ENCODE measurements around the gene COL23A1.

Gene COL23A1

DNA sequence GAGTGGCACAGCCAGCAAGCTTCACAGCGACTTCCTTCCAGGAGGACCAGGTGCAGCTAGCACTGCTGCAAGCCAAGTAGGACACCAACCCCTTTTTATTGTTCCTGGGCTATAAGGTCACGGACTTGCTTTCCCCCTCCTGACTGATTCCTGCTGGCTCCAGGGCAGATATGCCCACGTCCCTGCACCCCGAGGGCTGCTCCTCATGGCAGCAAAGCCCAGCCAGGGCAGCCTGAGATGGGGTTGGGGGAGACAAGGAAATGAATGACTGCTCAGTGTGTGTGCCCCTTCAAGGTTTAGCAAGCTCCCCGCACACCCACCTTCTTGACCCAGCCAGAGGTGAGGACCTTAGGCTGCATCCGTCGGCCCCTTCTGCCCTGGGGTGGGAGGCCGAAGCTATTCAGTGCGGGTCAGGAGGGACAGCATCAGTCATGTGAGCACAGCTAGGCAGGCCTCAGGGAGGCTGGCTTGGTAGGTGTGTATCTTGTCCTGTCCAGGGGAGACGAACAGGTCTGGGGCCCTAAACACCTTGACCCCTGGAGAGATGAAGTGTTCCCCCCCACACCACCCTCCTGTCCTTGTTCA lies 221.4 kb downstream of the COL23A1 start:
- DNase-seq (ENCODE audit: extremely low read depth in 1 of 2, low read depth in 1 of 2) = no peak

DNA sequence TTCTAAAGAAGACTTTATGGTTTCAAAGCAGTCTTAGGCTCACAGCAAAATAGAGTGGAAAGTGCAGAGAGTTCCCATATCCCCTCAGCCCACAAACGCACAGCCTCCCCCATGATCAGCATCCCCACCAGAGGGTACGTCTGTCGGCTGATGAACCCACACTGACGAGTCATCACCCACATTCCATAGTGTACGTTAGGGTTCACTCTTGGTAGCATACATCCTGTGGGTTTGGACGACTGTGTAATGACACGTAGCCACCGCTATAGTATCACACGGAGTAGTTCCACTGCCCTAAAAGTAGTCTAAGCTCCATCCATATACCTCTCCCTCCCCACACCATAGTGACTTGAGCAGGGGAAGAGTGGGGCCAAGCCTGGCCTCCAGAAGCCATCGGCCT lies 221.9 kb downstream of the COL23A1 start:
- no peak for DNase-seq (ENCODE audit: extremely low read depth in 1 of 2, low read depth in 1 of 2)

DNA sequence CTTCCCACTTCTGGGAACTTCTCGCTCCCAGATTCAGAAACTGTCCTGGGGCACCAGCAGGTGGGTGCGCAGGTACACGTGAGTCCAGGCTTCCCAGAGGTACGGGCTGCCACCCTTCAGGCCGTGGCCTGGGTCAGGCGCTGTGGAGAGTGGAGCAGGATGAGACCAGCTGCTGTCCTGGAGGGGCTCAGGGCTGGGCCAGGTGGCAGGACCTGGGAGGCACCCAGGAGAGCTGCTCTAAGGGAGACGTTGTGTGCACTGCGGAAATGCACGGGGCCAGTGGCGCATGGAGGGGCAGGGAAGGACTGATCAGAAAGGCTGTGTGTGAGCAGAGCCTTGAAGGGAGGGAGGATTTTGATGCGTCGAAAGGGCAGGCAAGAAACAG lies 222.5 kb downstream of the COL23A1 start:
- DNase-seq (ENCODE audit: extremely low read depth in 1 of 2, low read depth in 1 of 2) = no peak

DNA sequence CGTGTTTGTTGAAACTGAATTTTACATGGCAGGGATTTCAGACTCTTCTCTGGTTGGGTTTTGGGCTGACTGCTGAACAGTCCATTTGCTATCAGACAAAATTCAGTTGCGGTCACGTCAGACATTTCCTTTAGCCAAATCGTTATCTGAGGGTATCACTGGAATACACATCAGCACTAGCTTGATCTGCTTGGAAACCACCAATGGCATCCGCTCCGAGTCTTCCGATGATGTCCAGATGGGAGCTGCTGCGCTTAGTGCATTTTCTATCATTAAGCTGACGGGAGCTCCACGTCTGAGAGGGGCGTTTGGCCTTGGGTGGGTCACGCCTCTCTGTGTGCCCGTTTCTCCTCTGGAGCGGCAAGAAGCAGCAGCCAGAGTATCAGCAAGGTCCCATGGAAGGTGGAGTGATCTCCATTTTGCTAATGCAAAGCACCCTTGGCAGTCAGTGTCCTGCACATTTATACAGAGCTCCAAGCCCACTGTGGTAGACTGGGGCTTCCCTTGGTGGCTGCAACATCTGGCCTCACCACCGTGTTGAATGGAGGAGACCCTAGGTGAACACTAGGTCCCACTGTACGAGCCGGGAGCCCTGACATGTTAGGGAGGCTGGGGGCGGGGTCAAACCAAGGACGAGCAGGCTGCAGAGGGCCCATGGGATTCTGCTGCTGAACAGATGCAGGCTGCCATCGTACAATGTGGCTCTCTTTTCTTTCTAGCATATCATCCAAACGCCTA lies 223.0 kb downstream of the COL23A1 start:
- DNase-seq (ENCODE audit: extremely low read depth in 1 of 2, low read depth in 1 of 2) = no peak

DNA sequence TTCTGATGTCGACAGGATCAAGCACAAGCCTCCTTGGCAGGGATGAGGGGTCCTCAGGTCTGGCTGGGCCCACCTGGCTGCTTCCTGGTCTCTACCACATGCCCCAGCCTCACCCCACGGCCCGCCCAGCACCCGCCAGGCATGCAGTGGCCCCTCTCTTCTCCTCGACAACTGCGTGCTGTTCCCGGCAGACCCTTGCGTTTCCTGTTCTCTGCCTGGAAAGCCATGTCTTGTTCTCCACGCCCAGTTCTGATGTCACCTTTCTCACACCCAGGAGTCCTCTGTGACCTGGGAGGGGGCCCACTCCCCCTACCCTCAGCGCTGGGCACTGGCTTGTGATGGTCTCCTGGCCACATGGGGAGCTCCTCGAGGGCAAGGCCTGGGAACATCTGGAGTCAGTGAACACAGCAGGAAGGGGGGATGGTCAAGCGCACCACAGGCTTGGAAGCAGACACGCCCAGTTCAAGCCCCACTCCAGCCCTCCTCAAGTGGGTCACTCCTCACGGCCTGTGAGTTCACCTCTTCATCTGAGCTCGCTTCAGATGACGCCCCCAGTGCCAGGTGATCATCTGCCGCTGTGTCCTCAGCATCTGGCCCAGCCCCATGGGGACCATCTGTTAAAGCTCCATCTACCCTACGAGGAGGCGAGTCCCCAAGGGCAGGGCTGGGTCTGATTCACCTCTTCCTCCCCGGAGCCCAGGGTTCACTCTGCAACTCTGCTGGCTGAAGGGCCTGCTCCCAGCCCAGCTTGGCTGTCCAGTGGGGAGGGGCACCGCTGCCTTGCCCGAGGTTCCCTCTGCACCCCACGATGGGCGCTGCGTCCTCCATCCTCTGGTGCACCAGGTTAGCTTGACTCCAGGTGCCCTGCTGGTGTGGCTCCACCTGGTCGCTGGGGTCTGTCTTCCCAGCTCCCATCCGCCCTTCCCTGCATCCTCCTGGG lies 224.4 kb downstream of the COL23A1 start:
- DNase-seq (ENCODE audit: extremely low read depth in 1 of 2, low read depth in 1 of 2) = no peak

DNA sequence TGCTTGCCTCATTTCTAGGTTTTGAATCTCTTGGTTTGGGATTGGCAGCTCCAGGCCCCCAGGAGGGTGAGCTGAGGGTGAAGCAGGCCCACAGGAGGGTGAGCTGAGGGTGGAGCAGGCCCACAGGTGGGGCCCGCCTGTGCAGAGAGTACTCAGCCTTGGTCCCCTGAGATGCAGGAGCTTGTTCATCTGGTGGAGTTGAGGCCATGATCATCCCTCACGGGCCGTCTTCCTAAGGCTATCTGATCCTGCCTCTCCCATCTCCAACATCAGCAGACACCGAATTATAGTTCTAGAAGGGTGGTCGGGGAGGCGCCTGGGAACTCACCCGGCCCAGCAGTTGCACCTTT lies 225.9 kb downstream of the COL23A1 start:
- no peak for DNase-seq (ENCODE audit: extremely low read depth in 1 of 2, low read depth in 1 of 2)

DNA sequence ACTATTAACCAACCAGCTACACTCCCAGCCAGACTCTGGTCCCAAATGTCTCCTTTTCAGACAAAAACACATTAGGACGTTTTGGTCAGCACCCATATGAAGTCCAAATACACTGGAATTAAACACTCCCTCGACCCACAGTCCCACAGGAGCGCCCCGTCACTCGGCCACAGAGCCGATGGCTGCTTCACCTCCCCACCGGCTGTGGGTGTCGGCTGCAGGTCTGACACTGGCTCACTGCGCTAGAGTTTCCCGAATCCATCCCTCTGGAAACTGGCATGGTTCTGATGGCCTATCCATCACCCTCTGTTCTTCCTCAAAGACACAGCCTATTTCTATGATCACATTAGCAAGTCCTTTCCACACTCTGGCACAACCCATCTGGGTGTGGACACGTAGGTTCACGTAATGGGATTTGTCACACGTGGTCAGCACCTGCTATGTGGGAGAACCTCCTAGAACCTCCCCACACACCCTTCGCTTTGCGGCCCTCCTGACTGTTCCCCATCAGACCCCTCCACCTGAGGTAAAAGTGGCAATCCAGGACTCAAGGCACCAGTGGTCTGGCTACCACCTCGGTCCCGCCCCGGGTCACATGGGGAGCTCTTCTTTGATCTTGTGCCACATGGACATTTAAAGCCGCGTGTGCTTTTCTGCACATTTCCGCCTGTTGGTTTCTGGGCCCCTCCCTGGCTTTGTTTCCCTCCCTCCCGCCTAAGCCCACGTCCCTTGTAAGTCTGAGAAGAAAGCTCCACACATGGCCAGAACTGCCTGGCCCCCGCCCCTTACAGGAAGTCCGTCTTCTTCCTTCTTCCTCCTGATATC lies 226.5 kb downstream of the COL23A1 start:
- no peak for DNase-seq (ENCODE audit: extremely low read depth in 1 of 2, low read depth in 1 of 2)

DNA sequence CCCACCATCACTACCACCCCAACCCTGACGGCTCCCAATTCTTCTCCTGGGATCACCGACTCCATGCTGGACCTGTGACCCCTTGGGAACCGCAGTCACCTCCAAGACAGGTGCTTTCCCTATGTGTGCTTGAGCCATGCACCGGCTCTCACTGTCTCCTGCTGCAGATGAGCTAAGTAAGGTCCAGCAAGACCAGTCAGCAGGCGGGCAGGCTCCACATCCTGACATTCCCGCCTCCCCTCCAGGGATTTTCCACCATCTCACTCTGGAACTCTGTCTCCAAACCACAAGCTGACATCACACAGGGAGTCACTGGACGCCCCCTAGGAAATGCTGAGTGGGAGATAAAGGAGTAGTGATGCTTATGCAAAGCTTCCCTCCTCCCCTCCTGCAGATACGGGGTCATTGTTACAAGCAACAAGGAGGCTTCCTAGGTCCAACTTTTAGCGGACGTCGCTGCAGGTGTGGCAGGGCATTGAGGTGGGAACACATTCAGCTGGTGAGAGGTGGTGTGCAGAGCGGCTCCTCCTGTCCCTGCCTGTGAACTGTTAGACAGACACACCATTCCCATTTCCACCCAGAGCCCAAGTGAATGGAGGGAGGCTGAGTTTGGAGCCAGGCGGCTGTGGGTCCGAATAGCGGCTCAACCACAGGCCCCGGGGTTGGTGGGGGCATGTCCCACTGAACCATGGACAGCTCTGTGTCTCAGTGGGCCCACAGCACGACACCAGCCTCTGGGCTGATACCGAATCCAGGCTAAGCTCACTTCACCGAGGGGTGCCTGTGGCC lies 228.3 kb downstream of the COL23A1 start:
- no peak for DNase-seq (ENCODE audit: extremely low read depth in 1 of 2, low read depth in 1 of 2)

DNA sequence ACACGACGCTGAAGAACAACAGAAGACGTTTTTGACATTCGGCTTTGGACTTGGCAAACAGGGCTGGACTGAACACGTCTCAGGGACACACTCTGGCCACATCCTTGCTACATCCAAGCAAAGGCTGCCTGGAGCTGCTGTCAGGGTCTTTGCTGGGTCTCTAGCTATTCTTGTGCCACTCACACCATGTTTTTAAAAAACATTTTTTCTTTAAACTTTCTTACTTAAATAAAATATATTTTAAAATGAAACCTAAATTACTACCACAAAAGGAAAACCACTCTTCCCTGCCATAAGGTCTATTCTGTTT lies 229.3 kb downstream of the COL23A1 start:
- no peak for DNase-seq (ENCODE audit: extremely low read depth in 1 of 2, low read depth in 1 of 2)

DNA sequence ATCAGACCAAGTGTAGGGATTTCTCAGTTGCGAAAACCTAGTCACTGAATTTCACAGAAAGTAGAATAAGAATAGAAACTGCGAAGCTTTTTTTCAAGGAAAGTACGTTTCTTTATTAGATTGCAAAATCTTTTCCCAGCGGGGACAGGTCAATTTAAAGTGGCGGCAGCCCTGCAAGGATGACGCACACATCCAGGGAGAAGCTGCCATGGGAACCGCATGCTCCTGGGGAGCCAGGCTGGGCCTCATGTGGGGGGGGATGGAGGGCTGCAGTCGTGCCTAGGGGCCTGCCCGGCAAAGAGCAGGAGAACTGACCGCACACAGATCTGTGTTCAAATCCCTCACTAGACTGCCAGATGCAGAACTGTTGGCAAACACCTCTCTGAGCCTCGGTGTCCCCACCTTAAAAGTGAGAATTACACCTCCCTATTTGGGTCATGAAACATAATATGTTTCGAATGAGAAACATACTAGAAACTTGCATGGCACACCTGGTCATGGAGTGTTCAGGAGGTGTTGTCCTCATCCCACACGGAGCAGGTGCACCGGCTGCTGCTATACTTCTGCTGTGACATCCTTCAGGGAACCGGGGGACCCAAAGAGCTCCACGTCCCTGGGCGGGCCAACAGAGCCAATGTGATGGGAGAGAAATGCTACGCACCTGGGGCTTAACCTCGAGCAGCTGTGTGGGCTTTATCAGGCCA lies 229.8 kb downstream of the COL23A1 start:
- DNase-seq (ENCODE audit: extremely low read depth in 1 of 2, low read depth in 1 of 2) = no peak

DNA sequence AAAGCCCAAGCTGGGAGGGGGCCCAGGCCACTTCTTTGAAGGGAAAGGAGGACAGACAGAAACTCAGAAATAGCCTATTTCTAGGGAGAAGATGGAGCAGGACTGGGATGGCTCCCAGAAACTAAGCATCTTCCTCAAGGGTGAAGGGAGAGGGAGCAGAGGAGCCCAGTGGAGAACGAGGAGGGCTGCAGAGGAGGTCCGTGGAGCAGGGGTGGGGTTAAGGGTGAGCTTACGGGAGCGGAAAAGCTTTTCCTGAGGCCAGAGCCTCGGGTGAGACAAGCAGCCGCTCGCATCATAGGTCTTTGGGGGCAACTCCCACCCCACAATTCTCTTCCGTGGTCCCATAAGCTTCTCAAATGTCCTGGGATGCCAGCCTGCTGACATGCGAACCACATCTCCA lies 230.5 kb downstream of the COL23A1 start:
- no peak for DNase-seq (ENCODE audit: extremely low read depth in 1 of 2, low read depth in 1 of 2)

DNA sequence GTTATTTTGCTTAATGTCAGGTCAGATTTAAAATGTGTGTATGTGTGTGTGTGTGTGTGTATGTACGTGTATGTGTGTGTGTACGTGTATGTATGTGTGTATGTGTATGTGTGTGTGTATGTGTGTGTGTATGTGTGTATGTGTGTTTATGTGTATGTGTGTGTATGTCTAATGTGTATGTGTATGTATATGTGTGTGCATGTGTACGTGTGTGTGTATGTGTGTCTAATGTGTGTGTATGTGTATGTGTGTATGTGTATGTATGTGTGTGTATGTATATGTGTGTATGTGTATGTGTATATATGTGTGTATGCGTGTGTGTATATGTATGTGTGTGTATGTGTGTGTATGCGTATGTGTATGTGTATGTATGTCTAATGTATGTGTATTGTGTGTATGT lies 232.5 kb downstream of the COL23A1 start:
- DNase-seq (ENCODE audit: extremely low read depth in 1 of 2, low read depth in 1 of 2) = no peak

DNA sequence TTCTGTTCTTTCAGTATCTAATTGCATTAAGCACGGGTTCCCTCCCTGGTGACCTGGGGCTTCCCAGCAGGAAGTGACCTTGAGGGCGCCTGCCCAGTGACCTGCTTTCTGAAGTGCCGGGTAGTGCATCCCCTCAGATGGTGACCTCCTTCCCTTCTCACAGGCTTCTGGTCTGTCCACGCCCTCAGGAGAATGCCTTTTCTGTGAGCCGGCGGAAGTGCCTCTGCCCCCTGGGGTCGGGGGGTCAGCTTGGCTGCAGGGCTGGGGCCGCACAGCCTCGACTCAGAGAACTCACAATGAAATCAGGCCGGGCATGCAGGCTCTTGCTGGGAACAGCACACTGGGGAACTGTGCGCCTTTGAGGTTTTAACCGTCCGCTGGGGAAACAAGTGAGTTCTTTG lies 233.1 kb downstream of the COL23A1 start:
- DNase-seq (ENCODE audit: extremely low read depth in 1 of 2, low read depth in 1 of 2) = no peak

DNA sequence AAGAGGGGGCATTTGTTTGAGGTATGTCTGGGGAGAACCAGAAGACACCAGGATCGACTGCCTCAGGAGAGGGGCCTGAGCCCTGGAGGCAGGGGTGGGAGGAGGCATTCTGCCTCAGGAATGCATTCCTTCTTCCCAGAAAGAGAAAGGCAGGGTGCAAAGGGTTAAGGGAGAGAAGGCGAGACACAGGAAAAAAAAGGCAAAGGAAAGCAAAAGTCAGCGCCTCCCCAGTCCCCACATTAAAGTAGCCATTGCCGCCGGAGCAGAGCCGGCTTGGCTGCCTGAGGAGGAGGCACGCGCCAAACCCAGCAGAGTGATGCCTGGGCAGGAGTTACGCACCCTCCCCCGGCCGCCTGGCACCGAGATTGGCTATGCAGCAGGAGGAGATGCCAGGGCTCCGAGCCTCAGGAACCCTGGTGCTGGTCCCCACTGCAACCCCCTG lies 233.7 kb downstream of the COL23A1 start:
- DNase-seq (ENCODE audit: extremely low read depth in 1 of 2, low read depth in 1 of 2) = no peak

DNA sequence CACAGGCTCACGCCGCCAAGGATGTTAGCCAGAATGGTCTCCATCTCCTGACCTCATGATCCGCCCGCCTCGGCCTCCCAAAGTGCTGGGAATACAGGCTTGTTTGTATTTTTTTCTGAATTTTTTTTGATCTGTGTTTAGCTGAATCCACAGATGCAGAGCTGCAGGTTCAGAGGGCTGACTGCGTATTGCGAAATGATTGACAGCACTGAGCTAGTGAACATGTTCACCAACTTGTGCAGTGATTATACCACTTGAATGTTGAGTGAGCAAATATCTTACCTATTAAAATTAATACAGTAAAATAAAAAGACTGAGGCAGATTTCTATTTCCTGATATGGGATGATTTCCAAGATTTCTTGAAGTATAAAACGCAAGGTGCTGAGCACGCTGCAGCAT lies 234.5 kb downstream of the COL23A1 start:
- DNase-seq (ENCODE audit: extremely low read depth in 1 of 2, low read depth in 1 of 2) = no peak

DNA sequence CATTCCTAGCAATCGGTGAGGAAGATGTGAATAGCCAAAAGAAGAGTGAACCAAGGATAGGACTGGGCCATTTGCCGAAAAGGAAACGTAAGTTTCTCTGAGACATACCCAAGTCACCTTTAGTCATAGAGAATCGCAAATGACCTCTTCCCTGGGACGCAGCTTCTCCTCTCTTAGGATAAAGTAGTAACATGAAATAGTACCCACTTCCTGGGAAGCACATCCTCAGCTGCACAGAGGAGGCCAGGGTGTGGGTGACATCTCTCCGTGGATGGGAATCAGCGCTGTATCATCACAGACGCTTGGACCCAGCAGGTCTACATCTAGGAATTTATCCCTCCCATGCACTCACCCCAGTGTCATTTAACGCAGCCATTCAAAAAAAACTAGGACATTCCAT lies 236.7 kb downstream of the COL23A1 start:
- DNase-seq (ENCODE audit: extremely low read depth in 1 of 2, low read depth in 1 of 2) = no peak

DNA sequence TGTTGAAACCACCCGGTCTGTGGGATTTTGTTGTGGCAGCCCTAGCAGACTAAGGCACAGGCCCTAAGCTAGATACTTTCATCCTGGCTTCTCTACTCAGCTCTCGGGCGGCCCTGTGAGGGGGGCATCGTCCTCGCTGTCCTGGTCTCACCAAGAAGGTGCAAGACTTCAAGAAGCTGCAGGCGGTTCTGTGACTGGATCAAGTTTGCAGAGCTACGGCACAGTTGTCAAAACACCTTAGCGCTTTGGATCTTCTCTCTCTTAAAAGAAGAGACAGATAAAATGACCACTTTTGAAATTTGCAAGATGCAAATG lies 238.2 kb downstream of the COL23A1 start:
- DNase-seq (ENCODE audit: extremely low read depth in 1 of 2, low read depth in 1 of 2) = no peak

DNA sequence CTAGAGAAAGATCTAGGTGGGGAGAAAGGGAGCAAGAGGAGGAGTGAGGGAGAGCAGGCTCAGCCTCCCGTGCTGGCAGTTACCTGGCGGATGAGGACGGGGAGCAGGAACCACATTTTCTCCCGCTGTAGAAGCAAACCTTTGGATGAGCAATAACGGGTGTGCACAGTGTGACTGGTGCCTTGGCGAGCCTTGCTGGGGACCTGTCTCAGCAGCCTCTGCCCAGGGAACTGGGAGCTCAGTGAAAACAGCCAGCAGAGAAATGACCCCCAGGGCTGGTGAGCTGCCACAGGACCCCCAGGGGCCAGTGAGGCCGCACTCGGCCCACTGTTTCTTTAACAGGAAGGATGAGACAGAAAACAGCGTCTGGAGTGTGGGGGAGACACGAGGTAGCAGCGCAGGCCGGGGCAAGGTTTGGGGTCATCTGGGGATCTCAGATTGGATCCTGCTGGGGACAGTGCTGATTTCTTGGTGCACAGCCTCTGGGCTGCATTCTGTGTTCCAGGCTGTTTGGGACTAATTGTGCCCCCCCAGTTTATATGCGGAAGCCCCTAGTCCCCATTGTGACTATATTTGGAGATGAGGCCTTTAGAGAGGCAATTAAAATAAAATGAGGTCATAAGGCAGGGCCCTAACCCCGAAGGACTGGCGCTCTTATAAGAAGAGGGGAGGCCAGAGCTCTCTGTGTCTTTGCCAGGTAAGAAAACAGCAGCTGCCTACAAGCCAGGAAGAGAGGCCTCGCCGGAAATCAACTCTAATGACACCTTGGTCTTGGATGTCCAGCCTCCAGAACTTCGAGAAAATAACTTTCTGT lies 238.8 kb downstream of the COL23A1 start:
- no peak for DNase-seq (ENCODE audit: extremely low read depth in 1 of 2, low read depth in 1 of 2)

Measured in stimulated activated CD8-positive, alpha-beta memory T cell treated with anti-CD3 and anti-CD28 coated beads, Interleukin-7, amount 100 ng/mL, for 48 hours (primary cell).